Bronchial epithelial cell (primary cell): ENCODE data around the gene UBE2L3. TPM values are rescaled to one million over a fixed set of nuclear protein-coding genes. Genes with fewer than 3 reads are reported as not detected.
"Not testable (repeated sequence)": the region's sequence is repeated elsewhere in the genome, so short reads cannot be mapped to it uniquely, and the experiment has no call there.

Experiments
- DNase-seq: peaks from one replicate; pipeline ENCODE4 v3.0.0-alpha.2; 2010; ENCODE audit warnings: low read depth
- FAIRE-seq: peaks from 2 replicates; lab custom pipeline; 2011; peaks lifted over from hg19 to GRCh38; lab: Jason Lieb, UNC
- H3K27me3 ChIP-seq: 2 replicates; pipeline ENCODE4 v1.5.1; 2011; ENCODE audit warnings: low read length; ENCODE audit not compliant: control insufficient read depth, insufficient read depth
- H3K36me3 ChIP-seq: 2 replicates; pipeline ENCODE4 v1.5.1; 2011; ENCODE audit warnings: low read length; ENCODE audit not compliant: control insufficient read depth, insufficient read depth
- H3K4me3 ChIP-seq: 2 replicates; pipeline ENCODE4 v1.5.1; 2011; ENCODE audit warnings: mild to moderate bottlenecking, low read depth, low read length, control low read depth
- total RNA-seq: library from RNA; depleted of rRNA; stranded (reverse); fragments of >200 nt; gene quantifications from 2 replicates; pipeline ENCODE4 v1.2.1, GENCODE V29; 2014
- TF ChIP-seq, protein P1 (sequence below): IDR thresholded peaks from 2 replicates; pipeline ENCODE4 v1.5.1; 2011; ENCODE audit warnings: mild to moderate bottlenecking, moderate library complexity, low read length, control low read depth, inconsistent platforms; ENCODE audit not compliant: insufficient read depth, severe bottlenecking

Gene UBE2L3
- total RNA-seq, 1 donor from 2014 or later, result 14.7 TPM

DNA sequence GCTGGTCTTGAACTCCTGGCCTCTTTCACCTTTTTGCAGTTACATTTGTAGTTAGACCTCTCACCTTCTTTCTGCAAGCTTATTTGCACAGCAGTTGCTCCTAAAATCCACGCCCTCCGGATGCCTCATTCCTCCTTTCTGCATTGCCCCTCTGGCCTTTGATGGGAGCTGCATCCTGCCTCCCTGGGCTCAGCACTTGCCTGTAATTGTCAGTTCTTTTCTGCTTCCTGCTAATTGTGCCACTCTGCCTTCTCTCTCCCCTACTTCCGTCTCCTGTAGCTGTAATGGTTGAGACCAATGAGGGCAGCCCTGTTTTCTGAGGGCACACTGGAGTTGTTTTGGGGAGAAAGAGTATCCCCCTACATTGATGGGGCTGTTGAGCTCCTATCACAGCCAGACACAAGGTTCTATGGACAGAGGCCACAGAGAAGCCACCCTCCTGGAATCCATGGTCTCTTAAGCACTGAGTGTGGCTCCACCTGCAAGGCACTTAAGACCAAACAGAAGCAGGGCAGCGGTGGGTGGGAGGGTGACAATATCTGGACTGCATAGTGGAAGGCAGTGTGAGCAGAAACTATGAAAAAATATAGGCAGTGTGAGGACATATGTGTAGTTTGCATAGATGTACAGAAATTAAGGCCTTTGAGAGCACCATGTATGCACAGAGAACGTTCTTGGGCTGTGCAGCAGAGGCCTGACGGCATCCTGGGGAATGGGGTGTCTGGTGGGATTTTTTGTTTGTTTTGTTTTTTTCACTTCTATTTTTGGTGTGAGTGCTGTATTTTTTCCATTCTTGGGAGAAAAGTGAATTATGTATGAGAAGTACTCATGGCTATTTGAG, 31.8 kb downstream of the UBE2L3 start:
- no peak overlapping the region for H3K4me3 ChIP-seq
- no peaks in the 10 kb centered on the region for H3K27me3 ChIP-seq
- TF ChIP-seq, protein P1, sequence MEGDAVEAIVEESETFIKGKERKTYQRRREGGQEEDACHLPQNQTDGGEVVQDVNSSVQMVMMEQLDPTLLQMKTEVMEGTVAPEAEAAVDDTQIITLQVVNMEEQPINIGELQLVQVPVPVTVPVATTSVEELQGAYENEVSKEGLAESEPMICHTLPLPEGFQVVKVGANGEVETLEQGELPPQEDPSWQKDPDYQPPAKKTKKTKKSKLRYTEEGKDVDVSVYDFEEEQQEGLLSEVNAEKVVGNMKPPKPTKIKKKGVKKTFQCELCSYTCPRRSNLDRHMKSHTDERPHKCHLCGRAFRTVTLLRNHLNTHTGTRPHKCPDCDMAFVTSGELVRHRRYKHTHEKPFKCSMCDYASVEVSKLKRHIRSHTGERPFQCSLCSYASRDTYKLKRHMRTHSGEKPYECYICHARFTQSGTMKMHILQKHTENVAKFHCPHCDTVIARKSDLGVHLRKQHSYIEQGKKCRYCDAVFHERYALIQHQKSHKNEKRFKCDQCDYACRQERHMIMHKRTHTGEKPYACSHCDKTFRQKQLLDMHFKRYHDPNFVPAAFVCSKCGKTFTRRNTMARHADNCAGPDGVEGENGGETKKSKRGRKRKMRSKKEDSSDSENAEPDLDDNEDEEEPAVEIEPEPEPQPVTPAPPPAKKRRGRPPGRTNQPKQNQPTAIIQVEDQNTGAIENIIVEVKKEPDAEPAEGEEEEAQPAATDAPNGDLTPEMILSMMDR, result no peak
- DNase-seq (no peak), FAIRE-seq (no peak)
- H3K36me3 ChIP-seq, result peaks cover 9% of the 10 kb centered on the region

DNA sequence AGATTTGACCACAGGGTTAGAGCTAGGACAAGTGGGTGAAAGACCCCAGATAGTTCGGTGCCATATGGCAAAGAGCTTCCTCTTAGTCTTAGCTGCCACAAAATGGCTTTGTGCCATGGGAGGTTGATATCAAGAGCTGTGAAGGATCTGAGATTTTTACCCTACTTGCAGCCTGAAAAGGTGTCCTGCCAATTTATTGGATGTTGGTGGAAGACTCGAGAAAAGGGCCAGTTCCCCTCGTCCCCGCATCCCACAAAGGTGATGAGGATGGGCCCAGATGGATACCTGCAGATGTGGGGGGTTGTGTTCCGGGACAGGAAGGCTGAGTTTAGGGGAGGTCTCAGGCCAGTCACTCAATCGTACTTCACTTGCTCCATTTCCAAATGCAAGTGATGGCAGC, 35.1 kb downstream of the UBE2L3 start:
- H3K4me3 ChIP-seq, result no peak overlapping the region
- TF ChIP-seq, protein P1, result no peak
- DNase-seq (no peak), FAIRE-seq (no peak)
- H3K27me3 ChIP-seq, result no peaks in the 10 kb centered on the region
- H3K36me3 ChIP-seq, result peaks cover 6% of the 10 kb centered on the region

DNA sequence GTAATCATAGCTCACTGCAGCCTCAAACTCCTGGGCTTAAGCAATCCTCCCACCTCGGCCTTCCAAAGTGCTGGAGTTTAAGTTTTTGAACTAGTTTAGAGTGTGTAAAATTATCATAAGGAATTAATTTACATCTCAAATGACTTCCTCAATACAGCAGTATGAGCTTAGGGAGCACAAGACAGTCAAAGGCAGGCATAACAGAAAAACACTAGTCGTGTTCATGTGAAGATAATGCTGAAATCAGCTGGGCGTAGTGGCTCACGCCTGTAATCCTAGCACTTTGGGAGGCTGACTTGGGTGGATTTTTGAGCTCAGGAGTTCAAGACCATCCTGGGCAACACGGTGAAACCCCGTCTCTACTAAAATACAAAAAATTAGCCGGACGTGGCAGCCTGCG, 36.5 kb downstream of the UBE2L3 start:
- FAIRE-seq (no peak), DNase-seq (no peak)
- H3K36me3 ChIP-seq, result peaks cover 6% of the 10 kb centered on the region
- no peaks in the 10 kb centered on the region for H3K27me3 ChIP-seq
- TF ChIP-seq, protein P1, result no peak
- H3K4me3 ChIP-seq, result no peak overlapping the region

DNA sequence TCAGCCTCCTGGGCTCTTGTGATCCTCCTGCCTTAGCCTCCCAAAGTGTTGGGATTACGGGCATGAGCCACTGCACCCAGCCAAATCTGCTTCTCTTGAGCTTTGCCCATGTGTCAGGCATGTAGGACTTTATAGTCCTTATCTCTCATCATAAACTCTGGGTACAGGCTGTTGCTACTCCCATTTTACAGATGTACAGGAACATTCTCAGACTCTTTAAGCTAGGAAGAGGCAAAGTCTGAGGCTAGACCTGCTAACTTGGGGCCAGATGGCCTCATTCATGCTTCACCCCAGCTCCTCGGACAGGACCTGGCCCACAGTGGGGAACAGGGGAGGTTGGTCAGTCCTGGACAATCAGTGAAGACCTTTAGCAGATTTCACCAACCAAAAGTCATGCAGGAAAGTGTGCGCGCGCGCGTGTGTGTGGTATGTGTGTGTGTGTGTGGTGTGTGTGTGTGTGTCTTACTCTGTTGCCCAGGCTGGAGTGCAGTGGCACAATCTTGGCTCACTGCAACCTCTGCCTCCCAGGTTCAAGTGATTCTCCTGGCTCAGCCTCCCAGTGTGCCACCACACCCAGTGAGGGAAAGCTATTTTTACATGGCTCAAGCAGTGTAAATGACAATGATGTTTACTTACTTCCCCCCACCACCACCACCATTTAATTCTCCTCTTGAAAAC, 38.5 kb downstream of the UBE2L3 start:
- TF ChIP-seq, protein P1, result no peak
- FAIRE-seq (no peak), DNase-seq (no peak)
- Histone ChIP-seq H3K27me3 (no peaks in the 10 kb centered on the region), H3K36me3 (peaks cover 7% of the 10 kb centered on the region), H3K4me3 (no peak overlapping the region)

DNA sequence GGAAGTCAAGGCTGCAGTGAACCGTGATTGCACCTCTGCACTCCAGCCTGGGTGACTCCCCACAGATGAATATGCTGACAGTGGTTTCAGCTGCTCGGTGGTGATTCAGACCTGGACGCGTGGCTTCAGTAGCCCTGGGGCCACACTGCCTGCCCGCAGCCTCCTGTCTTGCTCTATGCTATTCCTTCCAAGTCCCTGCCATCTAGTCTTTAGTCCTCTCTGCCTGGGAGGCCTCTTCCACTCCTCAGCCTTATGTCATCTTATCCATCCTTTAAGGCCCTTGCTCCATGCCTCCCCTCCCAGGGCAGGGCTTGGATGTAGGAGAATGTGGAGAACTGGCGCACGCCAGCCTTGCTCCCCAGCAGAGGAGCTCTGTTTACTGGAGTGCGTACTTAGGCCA, 39.3 kb downstream of the UBE2L3 start:
- H3K36me3 ChIP-seq, result peaks cover 11% of the 10 kb centered on the region
- TF ChIP-seq, protein P1, result no peak
- H3K4me3 ChIP-seq, result no peak overlapping the region
- no peaks in the 10 kb centered on the region for H3K27me3 ChIP-seq
- DNase-seq (no peak), FAIRE-seq (no peak)

DNA sequence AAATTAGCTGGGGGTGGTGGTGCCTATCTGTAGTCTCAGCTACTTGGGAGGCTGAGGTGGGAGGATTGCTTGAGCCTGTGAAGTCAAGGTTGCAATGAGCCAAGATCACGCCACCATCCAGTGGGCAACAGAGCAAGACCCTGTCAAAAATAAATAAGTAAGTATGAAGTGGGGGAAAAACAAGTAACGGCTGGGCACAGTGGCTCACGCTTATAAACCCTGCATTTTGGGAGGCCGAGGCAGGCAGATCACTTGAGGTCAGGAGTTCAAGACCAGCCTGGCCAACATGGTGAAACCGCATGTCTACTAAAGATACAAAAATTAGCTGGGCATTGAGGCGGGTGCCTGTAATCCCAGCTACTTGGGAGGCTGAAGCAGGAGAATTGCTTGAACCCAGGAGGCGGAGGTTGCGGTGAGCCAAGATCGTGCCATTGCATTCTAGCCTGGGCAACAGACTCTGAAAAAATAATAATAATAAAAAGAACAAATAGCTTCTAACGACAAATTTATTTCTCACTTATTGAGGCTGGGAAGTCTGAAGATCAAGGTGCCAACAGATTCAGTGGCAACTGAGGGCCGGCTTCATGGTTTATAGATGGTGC, 42.1 kb downstream of the UBE2L3 start:
- not testable (repeated sequence) for FAIRE-seq, H3K27me3 ChIP-seq, DNase-seq, H3K36me3 ChIP-seq, H3K4me3 ChIP-seq
